Muscle of arm (tissue), 12 donors: ENCODE data around the gene ERI3. TPM values are rescaled to one million over a fixed set of nuclear protein-coding genes. Genes with fewer than 3 reads are reported as not detected.

Source experiments
- DNase-seq: peaks from one replicate; pipeline ENCODE4 v3.0.0-alpha.2; 2013
- polyA plus RNA-seq, 12 donors: library from polyadenylated mRNA; unstranded; fragments of 120-200 nt; gene quantifications; one replicate each; pipeline ENCODE4 v1.2.1, GENCODE V29; 2013; ENCODE audit not compliant: insufficient read length in 12 of 12

ERI3 gene
- polyA plus RNA-seq, 12 donors, result 36.6 to 76.7 (median 44.9) TPM; not detected in 1

GRCh38 chr1:44262816-44263567 lies 92.1 kb downstream of the ERI3 start:
- DNase-seq, result no peak

DNA sequence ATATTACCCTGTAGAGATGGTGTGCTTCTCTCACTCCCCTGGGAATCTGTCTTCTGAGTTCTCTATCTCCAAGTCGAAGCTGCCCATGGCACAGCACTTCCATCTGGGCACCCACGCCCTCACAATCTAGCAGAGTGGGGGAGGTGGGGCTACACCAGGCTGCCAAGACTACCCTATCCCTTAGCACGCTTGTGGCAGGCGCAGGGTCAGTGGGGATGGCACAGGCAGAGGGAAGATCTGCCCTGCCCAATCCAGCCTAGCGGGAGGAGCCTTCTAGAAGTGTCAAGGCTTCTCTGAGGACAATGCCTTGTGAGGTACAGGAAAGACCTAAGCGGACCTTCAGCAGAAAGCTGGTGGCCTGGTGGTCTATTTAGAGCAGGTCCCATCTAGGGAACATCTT lies 92.6 kb downstream of the ERI3 start:
- DNase-seq, result no peak

GRCh38 chr1:44261962-44262361 lies 93.1 kb downstream of the ERI3 start:
- DNase-seq, result no peak

GRCh38 chr1:44261171-44261817 lies 93.8 kb downstream of the ERI3 start:
- DNase-seq, result no peak

DNA sequence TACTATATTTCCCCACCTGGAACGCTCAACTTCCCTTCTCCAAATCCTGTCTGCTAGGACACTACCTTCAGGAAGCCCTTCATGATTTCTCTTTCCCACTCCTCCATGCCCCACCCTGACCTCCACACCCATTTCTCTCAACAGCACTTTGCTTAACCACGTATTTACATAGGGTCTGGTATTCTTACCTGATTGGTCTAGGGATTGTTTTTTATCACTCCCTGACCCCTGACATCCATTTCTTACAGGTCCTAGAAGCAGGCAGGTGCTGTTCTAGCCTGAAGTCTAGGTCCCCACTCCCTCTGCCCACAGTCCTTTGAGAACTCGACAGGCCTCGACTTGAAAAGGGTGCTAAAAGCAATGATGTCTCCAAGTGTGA lies 94.3 kb downstream of the ERI3 start:
- DNase-seq, result no peak

DNA sequence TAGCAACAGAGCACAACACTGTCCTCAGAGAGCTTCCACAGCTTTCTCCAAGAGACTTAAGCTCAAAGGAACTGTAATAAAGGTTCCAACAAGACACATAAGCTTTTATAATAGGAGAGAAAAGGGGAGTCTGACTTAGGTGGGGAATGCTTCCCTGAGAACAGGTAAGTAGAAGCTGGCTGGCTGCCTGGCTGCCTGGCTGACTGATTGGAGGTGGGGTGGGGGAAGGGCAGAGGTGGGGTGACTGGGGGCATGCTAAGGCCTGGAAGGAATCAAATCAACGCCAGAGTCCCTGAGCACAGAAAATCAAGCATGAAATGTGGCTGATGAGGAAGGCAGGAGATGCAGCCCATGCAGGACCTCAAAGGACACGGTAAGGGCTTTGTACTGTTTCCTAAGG lies 96.0 kb downstream of the ERI3 start:
- no peak for DNase-seq

GRCh38 chr1:44256762-44257554 lies 98.1 kb downstream of the ERI3 start:
- DNase-seq, result no peak

- DNase-seq, result no peak
Observed at GRCh38 chr1:44254392-44254910, 100.6 kb downstream of the ERI3 start.

DNA sequence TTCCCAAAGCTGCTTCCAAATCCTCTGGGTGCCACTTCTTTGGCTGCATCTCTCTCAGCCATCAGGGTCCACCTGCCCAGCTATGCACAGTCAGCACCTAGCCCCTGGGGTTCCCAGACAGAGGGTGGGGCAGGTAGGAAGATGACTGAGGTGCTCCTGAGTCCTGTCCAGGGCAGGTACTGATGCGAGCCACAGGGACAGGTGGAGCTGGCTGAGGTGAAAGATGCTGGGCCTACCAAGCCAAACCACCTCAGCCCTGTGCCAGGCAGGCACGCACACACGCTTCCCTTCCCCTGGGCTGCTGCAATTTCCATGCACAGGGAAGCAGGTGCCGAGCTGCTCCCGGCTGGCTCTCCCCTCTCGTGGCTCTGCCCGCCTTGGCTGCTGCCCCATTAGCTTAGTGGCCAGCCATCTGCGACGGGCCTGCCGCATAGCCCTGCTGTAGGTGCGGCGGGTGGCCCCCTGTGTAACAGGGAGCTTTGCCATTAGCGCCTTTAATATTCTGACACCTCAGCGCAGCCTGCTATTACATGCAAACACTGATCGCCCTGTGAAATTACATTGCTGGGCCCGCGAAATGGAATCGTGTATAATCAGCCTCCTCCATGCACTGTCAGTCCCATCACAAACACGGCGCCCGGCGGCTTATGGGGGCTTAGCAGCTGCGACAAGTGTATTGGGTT lies 102.9 kb downstream of the ERI3 start:
- no peak for DNase-seq

DNA sequence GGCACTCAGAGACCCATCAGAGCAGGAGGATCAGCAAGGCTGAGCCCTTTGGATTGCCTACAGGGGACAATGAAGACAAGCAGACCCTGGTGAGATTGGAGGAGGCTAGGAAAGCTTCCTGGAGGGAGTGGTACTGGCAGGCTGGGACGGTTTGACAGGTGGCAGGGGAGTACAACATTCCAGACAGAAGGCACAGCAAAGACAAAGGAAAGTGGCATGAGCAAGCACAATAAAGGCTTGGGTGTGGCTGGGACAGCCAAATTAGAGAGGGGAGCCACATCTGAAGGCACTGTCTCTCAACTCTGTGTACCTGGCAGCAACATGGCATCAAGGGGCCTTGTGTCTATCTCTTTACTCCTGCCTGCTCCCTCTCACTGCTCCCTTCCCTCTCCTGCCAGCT lies 103.6 kb downstream of the ERI3 start:
- DNase-seq, result no peak

GRCh38 chr1:44250068-44250781 lies 104.8 kb downstream of the ERI3 start:
- DNase-seq, result no peak

- DNase-seq, result no peak
Observed at GRCh38 chr1:44249543-44249942, 105.5 kb downstream of the ERI3 start.

- no peak for DNase-seq
Observed at GRCh38 chr1:44246806-44247205, 108.3 kb downstream of the ERI3 start.

DNA sequence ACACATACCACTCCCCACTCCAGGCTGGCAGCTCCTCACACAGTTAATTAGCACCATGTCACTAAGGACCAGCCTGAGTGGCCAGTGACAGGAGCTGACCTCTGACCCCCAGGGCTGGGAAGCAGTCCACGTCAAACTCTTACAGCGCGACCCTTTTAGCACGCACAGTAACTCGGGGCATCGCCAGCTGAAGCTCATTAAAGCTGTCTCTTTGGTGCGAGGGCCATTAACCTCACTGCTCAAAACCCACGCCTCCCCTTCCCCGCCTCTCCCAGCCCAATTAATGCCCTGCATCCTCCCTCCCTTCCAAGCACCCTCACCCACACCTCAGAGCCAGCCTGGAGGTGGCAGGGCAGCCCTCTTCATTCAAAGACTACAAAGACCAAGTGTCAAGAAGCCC lies 110.1 kb downstream of the ERI3 start:
- no peak for DNase-seq

DNA sequence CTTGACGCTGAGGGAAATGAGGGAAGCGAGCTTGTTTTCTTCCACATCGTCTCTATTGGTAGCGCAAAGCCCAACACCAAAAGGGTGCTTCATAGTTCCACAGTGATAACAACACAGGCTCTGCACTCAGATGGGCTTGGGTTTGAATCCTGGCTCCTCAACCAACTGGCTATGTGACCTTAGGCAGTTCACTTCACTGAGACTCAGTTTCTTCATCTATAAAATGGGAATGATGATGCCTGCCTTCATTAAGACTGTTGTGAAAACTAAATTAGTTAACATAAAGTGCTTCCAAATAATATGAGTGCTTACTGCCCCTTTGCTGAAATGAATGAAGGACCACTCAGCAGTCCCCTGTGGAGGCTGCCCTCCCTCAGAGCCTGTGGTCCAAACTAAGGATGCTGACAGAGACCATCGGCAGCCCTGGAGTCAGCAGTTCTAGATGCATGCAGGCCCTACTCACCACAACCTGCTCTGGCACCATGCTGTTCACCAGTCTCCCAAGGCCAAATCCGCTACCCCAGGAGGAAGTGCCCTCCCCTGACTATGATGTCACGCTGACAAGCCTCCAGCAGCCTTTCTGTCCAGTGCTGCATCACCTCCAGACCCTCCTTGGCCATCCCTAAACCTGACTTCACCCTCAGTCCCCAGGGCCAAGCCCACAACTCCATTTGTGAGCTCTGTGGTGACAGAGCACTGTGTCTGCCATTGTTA lies 111.1 kb downstream of the ERI3 start:
- no peak for DNase-seq

DNA sequence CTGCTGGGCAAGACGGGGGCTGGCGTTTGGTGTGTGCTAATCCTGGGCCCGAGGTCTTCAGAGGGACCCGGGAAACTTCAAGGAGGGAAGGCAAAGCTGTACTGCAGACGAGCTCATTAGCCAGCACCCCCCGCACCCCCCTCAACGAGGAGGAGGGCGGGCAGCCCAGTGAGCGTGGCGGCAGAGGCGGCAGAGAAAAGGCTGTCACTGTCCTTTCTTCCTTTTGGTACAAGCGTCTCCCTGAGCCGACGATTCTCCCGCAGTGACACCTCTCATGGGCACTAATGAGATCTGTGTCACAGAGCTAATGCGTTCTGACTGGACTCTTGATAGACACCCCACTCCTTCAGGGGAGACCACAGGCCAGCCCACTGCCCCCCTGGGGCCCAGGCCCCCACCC lies 112.3 kb downstream of the ERI3 start:
- DNase-seq, result no peak

GRCh38 chr1:44240802-44241671 lies 114.0 kb downstream of the ERI3 start:
- DNase-seq, result no peak

- DNase-seq, result no peak
Observed at GRCh38 chr1:44239961-44240371, 115.1 kb downstream of the ERI3 start.

GRCh38 chr1:44239331-44239960 lies 115.6 kb downstream of the ERI3 start:
- DNase-seq, result no peak
